ENCODE results near the gene STK39.

Gene STK39

GRCh38 chr2:167966937-167967913 is 280.2 kb downstream of the STK39 start:
- Histone ChIP-seq H2AFZ (ENCODE audit: low read depth, low read length) (no peak overlapping the region), H3K4me1 (ENCODE audit: insufficient read depth, low read length) (peaks cover 2% of the 10 kb centered on the region), H3K27me3 (ENCODE audit: insufficient read depth, low read length) (no peaks in the 10 kb centered on the region), H3K9me3 (ENCODE audit: low read length) (peaks cover 9% of the 10 kb centered on the region), H3K36me3 (ENCODE audit: insufficient read depth, low read length) (peaks cover 21% of the 10 kb centered on the region), H3K4me3 (ENCODE audit: low read length) (no peak overlapping the region)

- no peaks in the 10 kb centered on the region for H3K27me3 ChIP-seq (ENCODE audit: insufficient read depth, low read length)
- peaks cover 19% of the 10 kb centered on the region for H3K36me3 ChIP-seq (ENCODE audit: insufficient read depth, low read length)
- H3K4me1 ChIP-seq (ENCODE audit: insufficient read depth, low read length), result peaks cover 13% of the 10 kb centered on the region
- H3K4me3 ChIP-seq (ENCODE audit: low read length), result no peak overlapping the region
- H2AFZ ChIP-seq (ENCODE audit: low read depth, low read length), result no peak overlapping the region
- H3K9me3 ChIP-seq (ENCODE audit: low read length), result peaks cover 3% of the 10 kb centered on the region
Observed at GRCh38 chr2:167965907-167966761, 281.3 kb downstream of the STK39 start.

GRCh38 chr2:167964650-167965413 is 282.6 kb downstream of the STK39 start:
- no peaks in the 10 kb centered on the region for H3K27me3 ChIP-seq (ENCODE audit: insufficient read depth, low read length)
- H3K36me3 ChIP-seq (ENCODE audit: insufficient read depth, low read length), result peaks cover 30% of the 10 kb centered on the region
- no peak overlapping the region for H2AFZ ChIP-seq (ENCODE audit: low read depth, low read length)
- no peaks in the 10 kb centered on the region for H3K9me3 ChIP-seq (ENCODE audit: low read length)
- peaks cover 16% of the 10 kb centered on the region for H3K4me1 ChIP-seq (ENCODE audit: insufficient read depth, low read length)
- H3K4me3 ChIP-seq (ENCODE audit: low read length), result no peak overlapping the region

- H3K36me3 ChIP-seq (ENCODE audit: insufficient read depth, low read length), result peaks cover 35% of the 10 kb centered on the region
Observed at GRCh38 chr2:167963899-167964649, 283.3 kb downstream of the STK39 start.

GRCh38 chr2:167962436-167963226 is 284.8 kb downstream of the STK39 start:
- H2AFZ ChIP-seq (ENCODE audit: low read depth, low read length), result no peak overlapping the region
- H3K4me1 ChIP-seq (ENCODE audit: insufficient read depth, low read length), result peaks cover 16% of the 10 kb centered on the region
- H3K9me3 ChIP-seq (ENCODE audit: low read length), result no peaks in the 10 kb centered on the region
- H3K4me3 ChIP-seq (ENCODE audit: low read length), result no peak overlapping the region
- H3K27me3 ChIP-seq (ENCODE audit: insufficient read depth, low read length), result no peaks in the 10 kb centered on the region
- H3K36me3 ChIP-seq (ENCODE audit: insufficient read depth, low read length), result peaks cover 31% of the 10 kb centered on the region

More at GRCh38 chr2:167963899-167964649, 283.3 kb downstream of the STK39 start:
- no peak overlapping the region for H3K4me3 ChIP-seq (ENCODE audit: low read length)
- H3K4me1 ChIP-seq (ENCODE audit: insufficient read depth, low read length), result peaks cover 16% of the 10 kb centered on the region
- no peak overlapping the region for H2AFZ ChIP-seq (ENCODE audit: low read depth, low read length)
- H3K9me3 ChIP-seq (ENCODE audit: low read length), result no peaks in the 10 kb centered on the region
- H3K27me3 ChIP-seq (ENCODE audit: insufficient read depth, low read length), result no peaks in the 10 kb centered on the region

- Histone ChIP-seq H2AFZ (ENCODE audit: low read depth, low read length) (no peak overlapping the region), H3K4me1 (ENCODE audit: insufficient read depth, low read length) (peaks cover 16% of the 10 kb centered on the region), H3K4me3 (ENCODE audit: low read length) (no peak overlapping the region), H3K27me3 (ENCODE audit: insufficient read depth, low read length) (no peaks in the 10 kb centered on the region), H3K36me3 (ENCODE audit: insufficient read depth, low read length) (peaks cover 28% of the 10 kb centered on the region), H3K9me3 (ENCODE audit: low read length) (no peaks in the 10 kb centered on the region)
Observed at GRCh38 chr2:167961536-167962048, 285.8 kb downstream of the STK39 start.

- no peak overlapping the region for H2AFZ ChIP-seq (ENCODE audit: low read depth, low read length)
- peaks cover 16% of the 10 kb centered on the region for H3K4me1 ChIP-seq (ENCODE audit: insufficient read depth, low read length)
- H3K27me3 ChIP-seq (ENCODE audit: insufficient read depth, low read length), result no peaks in the 10 kb centered on the region
- H3K36me3 ChIP-seq (ENCODE audit: insufficient read depth, low read length), result peaks cover 30% of the 10 kb centered on the region
- no peaks in the 10 kb centered on the region for H3K9me3 ChIP-seq (ENCODE audit: low read length)
- H3K4me3 ChIP-seq (ENCODE audit: low read length), result no peak overlapping the region
Observed at GRCh38 chr2:167960089-167960747, 287.2 kb downstream of the STK39 start.

GRCh38 chr2:167957662-167958061 is 289.7 kb downstream of the STK39 start:
- H2AFZ ChIP-seq (ENCODE audit: low read depth, low read length), result no peak overlapping the region
- H3K4me3 ChIP-seq (ENCODE audit: low read length), result no peak overlapping the region

GRCh38 chr2:167955264-167955906 is 292.0 kb downstream of the STK39 start:
- no peaks in the 10 kb centered on the region for H3K27me3 ChIP-seq (ENCODE audit: insufficient read depth, low read length)
- H2AFZ ChIP-seq (ENCODE audit: low read depth, low read length), result no peak overlapping the region
- no peaks in the 10 kb centered on the region for H3K4me1 ChIP-seq (ENCODE audit: insufficient read depth, low read length)
- no peak overlapping the region for H3K4me3 ChIP-seq (ENCODE audit: low read length)
- peaks cover 2% of the 10 kb centered on the region for H3K9me3 ChIP-seq (ENCODE audit: low read length)
- H3K36me3 ChIP-seq (ENCODE audit: insufficient read depth, low read length), result peaks cover 14% of the 10 kb centered on the region

More at GRCh38 chr2:167957662-167958061, 289.7 kb downstream of the STK39 start:
- Histone ChIP-seq H3K9me3 (ENCODE audit: low read length) (peaks cover 2% of the 10 kb centered on the region), H3K27me3 (ENCODE audit: insufficient read depth, low read length) (no peaks in the 10 kb centered on the region), H3K4me1 (ENCODE audit: insufficient read depth, low read length) (peaks cover 16% of the 10 kb centered on the region), H3K36me3 (ENCODE audit: insufficient read depth, low read length) (peaks cover 23% of the 10 kb centered on the region)

- Histone ChIP-seq H3K4me1 (ENCODE audit: insufficient read depth, low read length) (no peaks in the 10 kb centered on the region), H3K4me3 (ENCODE audit: low read length) (no peak overlapping the region), H3K9me3 (ENCODE audit: low read length) (peaks cover 2% of the 10 kb centered on the region), H2AFZ (ENCODE audit: low read depth, low read length) (no peak overlapping the region), H3K27me3 (ENCODE audit: insufficient read depth, low read length) (no peaks in the 10 kb centered on the region), H3K36me3 (ENCODE audit: insufficient read depth, low read length) (peaks cover 6% of the 10 kb centered on the region)
Observed at GRCh38 chr2:167954495-167954894, 292.9 kb downstream of the STK39 start.

- Histone ChIP-seq H3K4me3 (ENCODE audit: low read length) (no peak overlapping the region), H3K27me3 (ENCODE audit: insufficient read depth, low read length) (no peaks in the 10 kb centered on the region), H3K4me1 (ENCODE audit: insufficient read depth, low read length) (no peaks in the 10 kb centered on the region), H3K9me3 (ENCODE audit: low read length) (peaks cover 2% of the 10 kb centered on the region), H3K36me3 (ENCODE audit: insufficient read depth, low read length) (peaks cover 4% of the 10 kb centered on the region), H2AFZ (ENCODE audit: low read depth, low read length) (no peak overlapping the region)
Observed at GRCh38 chr2:167953776-167954175, 293.6 kb downstream of the STK39 start.
